Measurements from ENCODE around the gene MRPL16. TPM values are rescaled to one million over a fixed set of nuclear protein-coding genes. Genes with fewer than 3 reads are reported as not detected.

The MRPL16 gene
- total and polyA plus RNA-seq, 2 of the 13 experiments (the other 11 are each of a cell fraction or from before 2014, with no cell fraction given) = 45.3 to 62.6 TPM

DNA sequence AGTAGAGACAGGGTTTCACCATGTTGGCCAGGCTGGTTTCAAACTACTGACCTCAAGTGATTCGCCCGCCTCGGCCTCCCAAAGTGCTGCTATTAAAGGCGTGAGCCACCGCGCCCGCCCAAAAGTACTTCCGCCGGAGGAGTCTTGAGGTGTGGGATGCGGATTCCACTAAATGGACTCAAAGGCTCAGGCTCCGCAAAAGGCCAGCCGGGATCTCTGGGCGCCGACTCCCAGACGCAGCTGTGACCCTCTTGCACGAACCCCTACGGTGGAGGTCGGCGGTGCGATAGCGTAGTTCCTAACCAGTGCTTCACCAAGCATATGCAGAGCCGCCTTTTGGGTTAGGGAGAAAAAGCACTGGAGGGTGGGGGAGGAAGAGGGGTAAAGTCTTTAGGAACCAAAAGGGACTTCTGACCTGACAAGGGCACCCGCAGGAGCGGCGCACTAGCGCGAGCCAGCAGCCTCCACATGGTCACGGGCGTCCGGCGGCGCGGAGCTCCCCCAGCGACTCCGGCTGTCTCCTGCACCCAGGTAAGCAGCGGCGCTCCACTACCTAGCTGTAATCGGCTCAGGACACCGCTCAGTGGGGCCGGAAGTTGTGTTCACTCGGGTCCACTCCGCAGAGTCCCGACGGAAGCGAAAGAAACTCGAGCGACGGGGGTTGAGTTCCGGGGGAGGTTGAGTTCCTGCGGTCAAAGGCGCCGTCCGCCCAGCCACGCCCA, at the start of gene MRPL16 (continued):
- TF ChIP-seq TSC22D2 (CRISPR knock-in tag; IDR thresholded peaks at IDR 0.05; ENCODE audit: borderline replicate concordance) = peak; percentile 85; the same call in 1 of the 2 replicates
- peak; percentile 83 for TF ChIP-seq AGO2 (optimal IDR thresholded peaks at IDR 0.05; ENCODE audit: low read depth, low read length)
- TF ChIP-seq HNRNPLL (IDR thresholded peaks at IDR 0.05; ENCODE audit: low read depth, low read length, poor library complexity, severe bottlenecking) = peak; percentile 88
- peak; percentile 76; the same call in 1 of the 2 replicates for TF ChIP-seq KLF6 (CRISPR knock-in tag; IDR thresholded peaks at IDR 0.05)
- TF ChIP-seq SMC3 (IDR thresholded peaks at IDR 0.05; ENCODE audit: low read length) = no peak
- no peak for TF ChIP-seq ZFP41 (CRISPR knock-in tag; IDR thresholded peaks at IDR 0.05; ENCODE audit: borderline replicate concordance)
- TF ChIP-seq, protein P1, sequence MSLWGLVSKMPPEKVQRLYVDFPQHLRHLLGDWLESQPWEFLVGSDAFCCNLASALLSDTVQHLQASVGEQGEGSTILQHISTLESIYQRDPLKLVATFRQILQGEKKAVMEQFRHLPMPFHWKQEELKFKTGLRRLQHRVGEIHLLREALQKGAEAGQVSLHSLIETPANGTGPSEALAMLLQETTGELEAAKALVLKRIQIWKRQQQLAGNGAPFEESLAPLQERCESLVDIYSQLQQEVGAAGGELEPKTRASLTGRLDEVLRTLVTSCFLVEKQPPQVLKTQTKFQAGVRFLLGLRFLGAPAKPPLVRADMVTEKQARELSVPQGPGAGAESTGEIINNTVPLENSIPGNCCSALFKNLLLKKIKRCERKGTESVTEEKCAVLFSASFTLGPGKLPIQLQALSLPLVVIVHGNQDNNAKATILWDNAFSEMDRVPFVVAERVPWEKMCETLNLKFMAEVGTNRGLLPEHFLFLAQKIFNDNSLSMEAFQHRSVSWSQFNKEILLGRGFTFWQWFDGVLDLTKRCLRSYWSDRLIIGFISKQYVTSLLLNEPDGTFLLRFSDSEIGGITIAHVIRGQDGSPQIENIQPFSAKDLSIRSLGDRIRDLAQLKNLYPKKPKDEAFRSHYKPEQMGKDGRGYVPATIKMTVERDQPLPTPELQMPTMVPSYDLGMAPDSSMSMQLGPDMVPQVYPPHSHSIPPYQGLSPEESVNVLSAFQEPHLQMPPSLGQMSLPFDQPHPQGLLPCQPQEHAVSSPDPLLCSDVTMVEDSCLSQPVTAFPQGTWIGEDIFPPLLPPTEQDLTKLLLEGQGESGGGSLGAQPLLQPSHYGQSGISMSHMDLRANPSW (CRISPR knock-in tag; IDR thresholded peaks at IDR 0.05; ENCODE audit: borderline replicate concordance) = no peak
- TF ChIP-seq, protein P2, sequence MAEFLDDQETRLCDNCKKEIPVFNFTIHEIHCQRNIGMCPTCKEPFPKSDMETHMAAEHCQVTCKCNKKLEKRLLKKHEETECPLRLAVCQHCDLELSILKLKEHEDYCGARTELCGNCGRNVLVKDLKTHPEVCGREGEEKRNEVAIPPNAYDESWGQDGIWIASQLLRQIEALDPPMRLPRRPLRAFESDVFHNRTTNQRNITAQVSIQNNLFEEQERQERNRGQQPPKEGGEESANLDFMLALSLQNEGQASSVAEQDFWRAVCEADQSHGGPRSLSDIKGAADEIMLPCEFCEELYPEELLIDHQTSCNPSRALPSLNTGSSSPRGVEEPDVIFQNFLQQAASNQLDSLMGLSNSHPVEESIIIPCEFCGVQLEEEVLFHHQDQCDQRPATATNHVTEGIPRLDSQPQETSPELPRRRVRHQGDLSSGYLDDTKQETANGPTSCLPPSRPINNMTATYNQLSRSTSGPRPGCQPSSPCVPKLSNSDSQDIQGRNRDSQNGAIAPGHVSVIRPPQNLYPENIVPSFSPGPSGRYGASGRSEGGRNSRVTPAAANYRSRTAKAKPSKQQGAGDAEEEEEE (CRISPR knock-in tag; IDR thresholded peaks at IDR 0.05; ENCODE audit: borderline replicate concordance) = no peak
- TF ChIP-seq MAFK (conservative IDR thresholded peaks at IDR 0.05 in 1 of 2, IDR thresholded peaks at IDR 0.05 in 1 of 2; ENCODE audit: low read length in 2 of 2) = no peak
- TF ChIP-seq KLF9 (CRISPR knock-in tag; IDR thresholded peaks at IDR 0.05; ENCODE audit: low read depth) = peak; percentile 82; the same call in 1 of the 2 replicates
- no peak; the same call in 1 of the 2 replicates for TF ChIP-seq RAD21 (CRISPR knock-in tag; IDR thresholded peaks at IDR 0.05)
- no peak for TF ChIP-seq RCOR2 (CRISPR knock-in tag; IDR thresholded peaks at IDR 0.05)
- no peak for TF ChIP-seq ZSCAN20 (CRISPR knock-in tag; IDR thresholded peaks at IDR 0.05; ENCODE audit: borderline replicate concordance)
- TF ChIP-seq, protein P3, sequence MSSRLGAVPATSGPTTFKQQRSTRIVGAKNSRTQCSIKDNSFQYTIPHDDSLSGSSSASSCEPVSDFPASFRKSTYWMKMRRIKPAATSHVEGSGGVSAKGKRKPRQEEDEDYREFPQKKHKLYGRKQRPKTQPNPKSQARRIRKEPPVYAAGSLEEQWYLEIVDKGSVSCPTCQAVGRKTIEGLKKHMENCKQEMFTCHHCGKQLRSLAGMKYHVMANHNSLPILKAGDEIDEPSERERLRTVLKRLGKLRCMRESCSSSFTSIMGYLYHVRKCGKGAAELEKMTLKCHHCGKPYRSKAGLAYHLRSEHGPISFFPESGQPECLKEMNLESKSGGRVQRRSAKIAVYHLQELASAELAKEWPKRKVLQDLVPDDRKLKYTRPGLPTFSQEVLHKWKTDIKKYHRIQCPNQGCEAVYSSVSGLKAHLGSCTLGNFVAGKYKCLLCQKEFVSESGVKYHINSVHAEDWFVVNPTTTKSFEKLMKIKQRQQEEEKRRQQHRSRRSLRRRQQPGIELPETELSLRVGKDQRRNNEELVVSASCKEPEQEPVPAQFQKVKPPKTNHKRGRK (CRISPR knock-in tag; IDR thresholded peaks at IDR 0.05) = no peak
- peak; percentile 92 for TF ChIP-seq SPEN (CRISPR knock-in tag; IDR thresholded peaks at IDR 0.05; ENCODE audit: low read depth)
- TF ChIP-seq, protein P4, sequence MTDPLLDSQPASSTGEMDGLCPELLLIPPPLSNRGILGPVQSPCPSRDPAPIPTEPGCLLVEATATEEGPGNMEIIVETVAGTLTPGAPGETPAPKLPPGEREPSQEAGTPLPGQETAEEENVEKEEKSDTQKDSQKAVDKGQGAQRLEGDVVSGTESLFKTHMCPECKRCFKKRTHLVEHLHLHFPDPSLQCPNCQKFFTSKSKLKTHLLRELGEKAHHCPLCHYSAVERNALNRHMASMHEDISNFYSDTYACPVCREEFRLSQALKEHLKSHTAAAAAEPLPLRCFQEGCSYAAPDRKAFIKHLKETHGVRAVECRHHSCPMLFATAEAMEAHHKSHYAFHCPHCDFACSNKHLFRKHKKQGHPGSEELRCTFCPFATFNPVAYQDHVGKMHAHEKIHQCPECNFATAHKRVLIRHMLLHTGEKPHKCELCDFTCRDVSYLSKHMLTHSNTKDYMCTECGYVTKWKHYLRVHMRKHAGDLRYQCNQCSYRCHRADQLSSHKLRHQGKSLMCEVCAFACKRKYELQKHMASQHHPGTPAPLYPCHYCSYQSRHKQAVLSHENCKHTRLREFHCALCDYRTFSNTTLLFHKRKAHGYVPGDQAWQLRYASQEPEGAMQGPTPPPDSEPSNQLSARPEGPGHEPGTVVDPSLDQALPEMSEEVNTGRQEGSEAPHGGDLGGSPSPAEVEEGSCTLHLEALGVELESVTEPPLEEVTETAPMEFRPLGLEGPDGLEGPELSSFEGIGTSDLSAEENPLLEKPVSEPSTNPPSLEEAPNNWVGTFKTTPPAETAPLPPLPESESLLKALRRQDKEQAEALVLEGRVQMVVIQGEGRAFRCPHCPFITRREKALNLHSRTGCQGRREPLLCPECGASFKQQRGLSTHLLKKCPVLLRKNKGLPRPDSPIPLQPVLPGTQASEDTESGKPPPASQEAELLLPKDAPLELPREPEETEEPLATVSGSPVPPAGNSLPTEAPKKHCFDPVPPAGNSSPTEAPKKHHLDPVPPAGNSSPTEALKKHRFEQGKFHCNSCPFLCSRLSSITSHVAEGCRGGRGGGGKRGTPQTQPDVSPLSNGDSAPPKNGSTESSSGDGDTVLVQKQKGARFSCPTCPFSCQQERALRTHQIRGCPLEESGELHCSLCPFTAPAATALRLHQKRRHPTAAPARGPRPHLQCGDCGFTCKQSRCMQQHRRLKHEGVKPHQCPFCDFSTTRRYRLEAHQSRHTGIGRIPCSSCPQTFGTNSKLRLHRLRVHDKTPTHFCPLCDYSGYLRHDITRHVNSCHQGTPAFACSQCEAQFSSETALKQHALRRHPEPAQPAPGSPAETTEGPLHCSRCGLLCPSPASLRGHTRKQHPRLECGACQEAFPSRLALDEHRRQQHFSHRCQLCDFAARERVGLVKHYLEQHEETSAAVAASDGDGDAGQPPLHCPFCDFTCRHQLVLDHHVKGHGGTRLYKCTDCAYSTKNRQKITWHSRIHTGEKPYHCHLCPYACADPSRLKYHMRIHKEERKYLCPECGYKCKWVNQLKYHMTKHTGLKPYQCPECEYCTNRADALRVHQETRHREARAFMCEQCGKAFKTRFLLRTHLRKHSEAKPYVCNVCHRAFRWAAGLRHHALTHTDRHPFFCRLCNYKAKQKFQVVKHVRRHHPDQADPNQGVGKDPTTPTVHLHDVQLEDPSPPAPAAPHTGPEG (CRISPR knock-in tag; IDR thresholded peaks at IDR 0.05) = peak; percentile 67
- peak; percentile 77 for TF ChIP-seq NR2C2 (CRISPR knock-in tag; IDR thresholded peaks at IDR 0.05; ENCODE audit: borderline replicate concordance)
